ENCODE results near the gene DIDO1. TPM values are rescaled to one million over a fixed set of nuclear protein-coding genes. Genes with fewer than 3 reads are reported as not detected.

The DIDO1 gene
- total and polyA plus RNA-seq, 2 of the 13 experiments (the other 11 are each of a cell fraction or from before 2014, with no cell fraction given) = 75.0 to 75.1 TPM

- TF ChIP-seq ZNF574 (CRISPR knock-in tag; IDR thresholded peaks at IDR 0.05) = no peak; the same call in 1 of the 2 replicates
- TF ChIP-seq ZNF850 (CRISPR knock-in tag; conservative IDR thresholded peaks at IDR 0.05) = 0 out of 2 replicates have a peak, but pooled peaks have one; percentile 40
- no peak for TF ChIP-seq ELK4 (CRISPR knock-in tag; IDR thresholded peaks at IDR 0.05; ENCODE audit: borderline replicate concordance)
- no peak for TF ChIP-seq ZNF790 (CRISPR knock-in tag; IDR thresholded peaks at IDR 0.05; ENCODE audit: borderline replicate concordance)
- peak; percentile 49; the same call in 1 of the 2 replicates for TF ChIP-seq MEF2D (CRISPR knock-in tag; IDR thresholded peaks at IDR 0.05)
- TF ChIP-seq YY1 (IDR thresholded peaks at IDR 0.05; ENCODE audit: insufficient read depth, insufficient replicate concordance, low read depth, low read length) = peak; percentile 10
- TF ChIP-seq ATAD3A (CRISPR knock-in tag; IDR thresholded peaks at IDR 0.05) = no peak
- TF ChIP-seq BRD4 (CRISPR knock-in tag; IDR thresholded peaks at IDR 0.05) = no peak
- TF ChIP-seq NFKB2 (CRISPR knock-in tag; IDR thresholded peaks at IDR 0.05; ENCODE audit: borderline replicate concordance) = no peak
- 0 out of 2 replicates have a peak, but pooled peaks have one; percentile 21 for TF ChIP-seq FOXA3 (CRISPR knock-in tag; IDR thresholded peaks at IDR 0.05)
- no peak for TF ChIP-seq ZNF33A (CRISPR knock-in tag; IDR thresholded peaks at IDR 0.05; ENCODE audit: borderline replicate concordance)
- TF ChIP-seq ZNF121 (CRISPR knock-in tag; IDR thresholded peaks at IDR 0.05) = 0 out of 2 replicates have a peak, but pooled peaks have one; percentile 10
- no peak for TF ChIP-seq ARID2 (CRISPR knock-in tag; IDR thresholded peaks at IDR 0.05; ENCODE audit: borderline replicate concordance)
- no peak for TF ChIP-seq ZKSCAN8 (CRISPR knock-in tag; IDR thresholded peaks at IDR 0.05; ENCODE audit: borderline replicate concordance)
- no peak for TF ChIP-seq SNRNP70 (IDR thresholded peaks at IDR 0.05; ENCODE audit: low read depth, low read length)
- TF ChIP-seq KLF6 (CRISPR knock-in tag; IDR thresholded peaks at IDR 0.05) = no peak
- TF ChIP-seq ZNF224 (CRISPR knock-in tag; IDR thresholded peaks at IDR 0.05) = no peak
- TF ChIP-seq ZXDC (CRISPR knock-in tag; IDR thresholded peaks at IDR 0.05) = no peak
These were observed 49.1 kb downstream of the DIDO1 start (continued) for GRCh38 chr20:62876902-62877816.

Data from HepG2 (cell line).